Keratinocyte (primary cell): Measurements from ENCODE around the gene CD8A.

Experiments used
- EZH2 ChIP-seq: IDR thresholded peaks from one replicate; pipeline ENCODE4 v1.6.1; 2012; ENCODE audit warnings: inconsistent platforms, mild to moderate bottlenecking, low read length, moderate library complexity
- TF ChIP-seq, protein P1 (sequence below), 3 experiments: IDR thresholded peaks in 1 of 3; conservative IDR thresholded peaks in 1 of 3; optimal IDR thresholded peaks in 1 of 3; 2 replicates in 2 of 3; 3 replicates in 1 of 3; pipeline versions ENCODE3 to v1.5.1; 2011; ENCODE audit warnings: low read length in 3 of 3, mild to moderate bottlenecking in 3 of 3, moderate library complexity in 2 of 3, control low read depth in 1 of 3, inconsistent platforms in 1 of 3; ENCODE audit not compliant: insufficient read depth in 2 of 3; ENCODE audit errors: extremely low read depth in 1 of 3

DNA sequence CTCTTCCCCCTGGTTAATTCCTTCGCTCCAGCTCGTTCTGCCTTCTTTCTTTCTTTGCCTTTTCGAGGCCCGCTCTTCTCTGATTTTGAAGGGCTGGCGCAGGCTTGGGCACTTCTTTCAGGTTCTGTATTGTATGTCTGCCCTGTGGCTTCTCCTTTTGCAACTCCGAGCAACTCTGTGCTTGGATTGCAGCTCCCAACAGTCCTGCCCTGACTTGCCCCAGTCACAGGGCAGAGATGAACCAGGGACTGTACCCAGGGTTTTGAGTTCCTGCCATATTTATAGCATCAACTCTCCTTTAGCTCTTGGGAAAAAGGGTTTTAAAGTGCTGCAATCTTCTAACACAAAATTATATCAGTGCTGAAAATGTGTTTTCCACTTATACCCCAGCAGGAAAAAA lies 31.1 kb upstream of the CD8A start:
- TF ChIP-seq, protein P1, sequence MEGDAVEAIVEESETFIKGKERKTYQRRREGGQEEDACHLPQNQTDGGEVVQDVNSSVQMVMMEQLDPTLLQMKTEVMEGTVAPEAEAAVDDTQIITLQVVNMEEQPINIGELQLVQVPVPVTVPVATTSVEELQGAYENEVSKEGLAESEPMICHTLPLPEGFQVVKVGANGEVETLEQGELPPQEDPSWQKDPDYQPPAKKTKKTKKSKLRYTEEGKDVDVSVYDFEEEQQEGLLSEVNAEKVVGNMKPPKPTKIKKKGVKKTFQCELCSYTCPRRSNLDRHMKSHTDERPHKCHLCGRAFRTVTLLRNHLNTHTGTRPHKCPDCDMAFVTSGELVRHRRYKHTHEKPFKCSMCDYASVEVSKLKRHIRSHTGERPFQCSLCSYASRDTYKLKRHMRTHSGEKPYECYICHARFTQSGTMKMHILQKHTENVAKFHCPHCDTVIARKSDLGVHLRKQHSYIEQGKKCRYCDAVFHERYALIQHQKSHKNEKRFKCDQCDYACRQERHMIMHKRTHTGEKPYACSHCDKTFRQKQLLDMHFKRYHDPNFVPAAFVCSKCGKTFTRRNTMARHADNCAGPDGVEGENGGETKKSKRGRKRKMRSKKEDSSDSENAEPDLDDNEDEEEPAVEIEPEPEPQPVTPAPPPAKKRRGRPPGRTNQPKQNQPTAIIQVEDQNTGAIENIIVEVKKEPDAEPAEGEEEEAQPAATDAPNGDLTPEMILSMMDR (optimal IDR thresholded peaks at IDR 0.05 in 1 of 3, IDR thresholded peaks at IDR 0.05 in 1 of 3, conservative IDR thresholded peaks at IDR 0.05 in 1 of 3; ENCODE audit: extremely low read depth in 1 of 3, insufficient read depth in 2 of 3, low read length in 3 of 3): no peak
- no peak for TF ChIP-seq EZH2
